HG03439 (cell line): Measurements from ENCODE around the gene FICD.

ENCODE experiments used
- ATAC-seq: cut with Tn5 transposase; IDR thresholded peaks from one replicate; pipeline ENCODE4 v1.9.1; 2021; ENCODE audit warnings: mild to moderate bottlenecking, moderate library complexity; ENCODE audit not compliant: unreplicated experiment

The FICD gene

DNA sequence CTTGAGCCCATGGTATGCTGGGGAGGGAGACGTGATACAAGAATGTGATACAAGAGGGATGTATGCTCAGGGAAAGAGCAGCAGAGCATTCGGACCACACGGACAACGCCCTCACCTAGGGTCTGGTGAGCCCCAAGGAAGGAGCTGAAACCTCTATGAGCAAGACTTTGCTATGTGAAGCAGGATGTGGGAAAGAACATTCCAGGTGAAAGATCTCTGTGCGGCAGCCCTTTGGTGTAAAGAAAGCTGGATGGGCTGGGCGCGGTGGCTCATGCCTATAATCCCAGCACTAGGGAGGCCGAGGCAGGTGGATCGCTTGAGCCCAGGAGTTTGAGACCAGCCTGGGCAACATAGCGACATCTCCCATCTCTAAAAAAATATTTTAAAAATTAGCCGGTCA lies 16.9 kb upstream of the FICD start:
- no peak for ATAC-seq

DNA sequence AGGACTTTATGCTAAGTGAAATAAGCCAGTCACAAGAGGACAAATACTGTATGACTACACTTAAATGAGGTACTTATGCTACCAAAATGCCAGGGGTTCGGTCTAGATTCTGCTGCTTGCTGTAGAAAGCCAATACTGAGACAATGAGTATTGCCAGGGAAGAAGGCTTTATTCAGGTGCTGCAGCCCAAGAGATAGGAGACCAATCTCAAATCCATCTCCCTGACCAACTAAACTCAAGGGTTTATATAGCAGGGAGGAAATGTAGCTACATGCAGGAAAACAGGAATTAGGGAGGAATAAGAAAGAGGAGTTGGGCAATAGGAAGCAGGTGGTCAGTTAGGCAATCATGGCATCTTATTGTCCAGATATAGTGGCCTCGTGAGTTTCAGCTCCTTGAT lies 12.2 kb upstream of the FICD start:
- ATAC-seq: no peak

DNA sequence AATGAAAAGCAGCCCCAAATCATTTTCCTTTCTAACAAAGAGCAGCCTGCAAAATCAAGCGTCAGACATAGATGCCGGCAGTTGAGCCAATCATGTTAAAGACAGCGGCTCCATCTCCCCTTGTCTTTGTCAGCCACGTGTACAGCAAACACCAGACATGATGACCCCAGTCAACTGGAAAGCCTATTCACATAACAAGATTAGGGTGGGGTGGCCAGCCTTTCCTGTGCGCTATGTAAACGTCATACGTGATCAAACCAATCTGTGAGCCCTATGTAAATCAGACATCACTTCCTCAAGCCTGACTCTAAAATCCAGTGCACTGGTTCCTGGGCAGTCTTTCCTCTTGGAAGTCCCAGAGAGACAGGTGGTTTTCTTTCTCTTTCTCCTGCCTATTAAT lies 9.9 kb upstream of the FICD start:
- no peak for ATAC-seq

DNA sequence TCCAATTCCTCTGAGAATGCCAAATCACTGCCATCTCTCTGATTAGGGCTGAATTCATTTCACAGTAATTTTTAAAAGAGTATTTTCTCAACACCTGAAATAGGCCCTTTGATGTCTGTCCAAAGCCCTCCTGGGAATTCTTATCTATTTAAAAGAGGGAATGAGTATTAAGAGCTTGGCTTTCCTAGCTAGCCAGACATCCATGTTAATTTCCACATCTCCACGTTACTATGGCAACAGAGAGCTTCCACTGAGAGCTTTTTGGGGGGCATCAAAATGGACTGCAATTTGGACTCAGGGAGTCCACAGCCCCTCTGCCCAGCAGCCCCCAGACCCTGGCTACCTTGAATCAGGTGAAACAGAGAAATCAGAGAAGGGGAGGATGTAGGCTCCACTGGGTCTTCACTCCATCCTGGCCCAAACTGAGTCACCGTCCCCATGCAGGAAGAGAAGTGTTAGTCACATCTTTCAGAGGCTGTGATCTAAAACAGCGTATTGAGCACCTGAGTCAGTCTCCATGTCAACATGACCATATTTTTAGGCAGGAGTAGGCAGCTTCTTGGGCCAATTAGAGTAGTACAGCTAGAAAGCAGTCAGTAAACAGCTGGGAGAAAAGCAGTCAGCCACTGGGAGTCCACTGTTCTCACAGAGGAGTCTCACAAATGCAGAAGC lies 7.0 kb upstream of the FICD start:
- ATAC-seq: no peak

DNA sequence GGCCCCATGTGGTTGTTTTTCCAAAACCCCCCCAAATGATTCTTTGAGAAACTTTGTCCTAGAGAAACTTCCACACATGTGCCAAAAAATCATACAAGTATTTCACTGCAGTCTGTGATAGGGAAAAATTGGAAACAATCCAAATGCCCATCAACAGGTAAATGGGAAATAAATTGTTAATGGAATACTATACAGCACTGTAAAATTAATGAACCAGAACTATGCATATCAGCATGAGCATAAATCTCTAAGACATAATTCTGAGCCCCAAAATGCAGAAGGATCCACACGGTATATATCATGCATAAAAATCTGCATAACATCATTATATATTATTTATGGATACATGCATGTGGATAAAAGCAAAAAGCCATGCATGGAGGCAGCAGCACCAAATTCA lies 5.3 kb upstream of the FICD start:
- ATAC-seq: no peak

DNA sequence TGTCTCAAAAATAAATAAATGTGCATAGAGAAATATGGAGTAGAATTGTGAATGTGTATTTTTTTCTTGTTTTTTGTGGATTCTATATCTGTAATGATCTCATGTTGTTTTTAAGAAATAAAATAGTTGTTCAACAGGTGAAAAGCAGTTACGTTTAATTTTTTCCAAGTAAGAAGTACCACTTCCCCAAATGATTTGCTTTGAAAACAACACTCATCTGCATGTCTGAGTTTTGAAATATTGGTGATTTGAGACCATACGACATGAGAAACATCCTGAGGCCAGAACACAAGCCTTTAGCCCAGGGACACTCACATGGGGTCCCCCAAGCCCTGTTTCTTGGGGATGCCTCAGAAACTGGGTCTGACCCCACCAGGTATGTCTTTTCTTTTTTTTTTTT lies 4.2 kb upstream of the FICD start:
- ATAC-seq: no peak

DNA sequence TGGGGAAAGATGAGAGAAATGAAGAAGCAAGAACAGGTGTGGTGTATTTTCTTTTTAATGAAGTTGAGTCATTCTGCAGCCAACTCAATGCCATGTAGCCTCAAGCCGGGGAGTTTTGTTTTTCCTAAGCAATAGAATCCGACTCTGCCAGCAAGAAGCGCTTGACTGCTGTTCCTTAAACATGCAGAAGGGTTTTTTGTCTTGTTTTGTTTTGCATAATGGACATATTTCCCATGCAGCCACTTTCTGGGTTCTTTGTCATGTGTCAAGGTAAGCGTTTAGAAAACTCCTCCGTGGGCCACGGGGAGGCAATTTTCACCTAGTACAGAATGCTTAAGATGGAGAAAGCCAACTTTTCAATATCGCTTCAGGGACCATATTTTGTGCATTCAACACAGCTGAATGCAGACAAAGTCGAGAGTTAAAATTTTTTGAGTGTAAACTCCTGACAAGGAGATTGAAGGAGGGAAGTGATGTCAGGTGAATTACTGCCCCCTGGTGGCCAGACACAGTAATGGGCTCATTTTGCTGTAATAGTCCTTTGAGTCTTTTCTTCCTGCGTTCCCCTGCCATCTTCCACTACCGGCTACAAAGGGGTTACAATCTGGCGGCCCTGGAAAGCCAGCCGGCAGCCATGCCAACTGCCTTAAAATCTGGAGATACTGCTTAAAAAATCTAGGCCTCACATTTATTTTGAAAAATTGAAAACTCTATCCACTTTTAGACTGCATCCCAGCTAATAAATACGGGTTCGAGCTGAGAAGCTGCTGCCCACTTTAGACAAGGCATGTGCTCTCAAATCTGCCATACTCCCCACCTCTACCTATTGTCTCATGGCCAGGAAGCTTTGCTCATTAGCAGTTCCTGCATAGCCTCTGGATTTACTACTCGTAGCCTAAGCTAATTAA lies 3.2 kb upstream of the FICD start:
- ATAC-seq: no peak

DNA sequence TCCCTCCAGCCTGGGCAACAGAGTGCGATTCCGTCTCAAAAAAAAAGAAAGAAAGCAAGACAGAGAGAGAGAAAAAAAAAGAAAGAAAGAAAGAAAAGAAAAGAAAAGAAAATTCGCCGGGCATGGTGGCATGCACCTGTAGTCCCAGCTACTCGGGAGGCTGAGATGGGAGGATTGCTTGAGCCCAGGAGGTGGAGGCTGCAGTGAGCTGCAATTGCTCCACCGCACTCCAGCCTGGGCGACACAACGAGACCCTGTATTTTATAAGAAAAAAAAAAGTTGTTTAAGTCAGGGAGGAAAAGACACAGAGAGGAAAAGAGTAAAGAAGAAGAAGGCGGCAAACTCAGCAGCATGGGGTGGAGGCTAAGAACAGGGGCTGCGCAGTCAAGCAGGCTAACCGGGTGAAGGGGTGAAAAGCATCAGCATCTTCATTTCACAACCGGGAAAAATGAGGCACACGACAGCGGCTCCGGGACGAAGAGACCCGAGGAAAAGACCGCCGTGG lies 557 bp upstream of the FICD start:
- no peak for ATAC-seq

DNA sequence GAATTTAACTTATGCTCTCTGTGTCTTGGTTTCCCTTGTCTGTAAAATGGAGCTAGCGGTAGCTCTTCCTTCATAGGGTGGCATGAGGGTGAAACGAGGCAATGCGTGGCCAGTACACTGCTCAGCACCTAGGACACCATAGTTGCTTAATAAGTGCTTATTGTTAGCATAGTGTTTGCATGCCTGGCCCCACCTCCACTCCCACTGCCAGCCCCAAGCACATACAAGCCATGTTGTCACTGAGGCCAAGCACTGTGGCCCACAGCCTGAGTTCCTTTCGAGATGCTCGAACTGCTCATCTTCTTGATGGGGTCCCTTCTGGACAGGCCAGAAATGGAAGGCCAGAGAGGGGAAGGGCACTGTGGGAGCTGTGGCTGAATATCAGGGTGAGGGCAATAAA lies 839 bp downstream of the FICD start:
- no peak for ATAC-seq

DNA sequence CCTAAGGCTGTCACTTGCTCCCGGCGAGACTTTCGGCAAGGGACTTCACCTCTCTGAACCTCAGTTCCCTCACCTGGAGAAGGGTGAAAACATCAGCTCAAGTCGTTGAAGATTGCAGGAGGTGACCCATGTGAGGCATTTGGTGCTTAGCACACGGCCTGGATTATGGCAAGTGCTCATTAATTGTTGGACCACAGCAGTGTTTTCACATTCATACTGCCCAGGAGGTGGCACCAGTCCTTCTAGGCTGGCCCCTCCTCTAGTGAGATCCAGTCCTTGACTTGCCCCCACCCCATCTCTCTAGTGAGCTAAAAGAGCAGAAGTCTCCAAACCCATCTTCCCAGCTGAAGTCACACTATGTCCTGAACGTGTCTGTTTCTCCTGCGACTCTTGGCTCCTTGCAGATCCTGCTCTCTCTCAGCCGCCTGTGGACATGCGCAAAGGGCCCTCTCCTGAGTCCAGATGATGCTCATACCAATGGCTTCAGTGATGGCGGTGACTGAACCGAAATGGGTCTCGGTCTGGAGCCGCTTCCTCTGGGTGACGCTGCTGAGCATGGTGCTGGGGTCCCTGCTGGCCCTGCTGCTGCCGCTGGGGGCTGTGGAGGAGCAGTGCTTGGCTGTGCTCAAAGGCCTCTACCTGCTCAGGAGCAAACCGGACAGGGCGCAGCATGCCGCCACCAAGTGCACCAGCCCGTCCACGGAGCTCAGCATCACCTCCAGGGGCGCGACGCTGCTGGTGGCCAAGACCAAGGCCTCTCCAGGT lies 1.6 kb downstream of the FICD start:
- no peak for ATAC-seq

DNA sequence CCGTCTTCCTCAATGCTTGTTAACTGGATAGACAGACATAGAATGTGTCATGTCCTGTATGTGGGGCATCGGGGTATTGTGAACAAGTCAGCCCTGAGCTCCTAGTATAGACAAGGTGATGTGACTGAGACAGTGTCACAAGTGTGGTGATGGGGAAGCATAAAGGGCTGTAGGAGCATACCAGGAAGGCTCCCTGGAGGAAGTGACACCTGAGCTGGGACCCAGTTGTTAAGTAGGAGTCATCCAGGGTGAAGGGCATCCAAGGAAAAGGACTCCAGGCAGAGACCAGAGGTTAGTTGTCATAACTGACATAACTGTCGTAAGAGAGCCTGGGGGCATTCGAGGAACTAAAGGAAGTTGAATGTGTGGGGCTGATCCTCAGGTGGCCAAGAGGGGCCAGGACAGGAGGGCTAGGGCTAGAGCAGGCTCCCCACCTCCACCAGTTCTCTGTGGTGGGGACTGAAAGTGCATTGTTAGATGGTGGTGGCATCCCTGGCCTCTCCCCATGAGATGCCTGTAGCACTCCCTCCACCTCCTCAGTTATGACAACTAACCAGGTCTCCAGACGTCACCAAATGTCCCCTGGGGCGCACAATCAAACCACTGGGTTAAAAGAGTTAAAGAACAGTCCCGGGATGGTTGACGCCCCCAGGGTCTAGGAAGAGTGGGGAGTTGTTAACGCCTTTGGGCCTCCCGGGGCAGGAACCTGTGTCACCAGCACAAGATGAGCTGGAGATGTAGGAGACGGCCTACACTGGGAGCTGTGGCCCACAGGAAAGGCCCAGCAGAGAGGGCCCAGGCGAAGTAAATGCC lies 2.4 kb downstream of the FICD start:
- ATAC-seq: no peak

DNA sequence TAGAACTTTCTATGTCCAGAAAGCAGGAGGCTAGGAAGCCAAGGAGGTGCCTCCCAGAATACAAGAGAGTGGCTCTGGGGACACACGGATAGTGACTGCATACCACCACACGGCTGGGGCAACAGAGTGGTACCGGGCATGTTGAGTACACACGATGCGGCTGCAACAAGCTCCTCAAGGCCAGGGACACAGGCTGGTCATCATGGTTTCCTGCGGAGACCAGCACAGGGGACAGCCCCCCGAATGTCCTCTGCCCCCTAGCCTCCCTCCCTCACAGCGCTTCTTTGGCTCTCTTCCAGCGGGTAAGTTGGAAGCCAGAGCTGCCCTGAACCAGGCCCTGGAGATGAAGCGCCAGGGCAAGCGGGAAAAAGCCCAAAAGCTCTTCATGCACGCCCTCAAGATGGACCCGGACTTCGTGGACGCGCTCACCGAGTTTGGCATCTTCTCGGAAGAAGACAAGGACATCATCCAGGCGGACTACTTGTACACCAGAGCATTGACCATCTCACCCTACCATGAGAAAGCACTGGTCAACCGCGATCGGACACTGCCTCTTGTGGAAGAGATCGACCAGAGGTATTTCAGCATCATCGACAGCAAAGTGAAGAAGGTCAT lies 3.1 kb downstream of the FICD start:
- no peak for ATAC-seq

DNA sequence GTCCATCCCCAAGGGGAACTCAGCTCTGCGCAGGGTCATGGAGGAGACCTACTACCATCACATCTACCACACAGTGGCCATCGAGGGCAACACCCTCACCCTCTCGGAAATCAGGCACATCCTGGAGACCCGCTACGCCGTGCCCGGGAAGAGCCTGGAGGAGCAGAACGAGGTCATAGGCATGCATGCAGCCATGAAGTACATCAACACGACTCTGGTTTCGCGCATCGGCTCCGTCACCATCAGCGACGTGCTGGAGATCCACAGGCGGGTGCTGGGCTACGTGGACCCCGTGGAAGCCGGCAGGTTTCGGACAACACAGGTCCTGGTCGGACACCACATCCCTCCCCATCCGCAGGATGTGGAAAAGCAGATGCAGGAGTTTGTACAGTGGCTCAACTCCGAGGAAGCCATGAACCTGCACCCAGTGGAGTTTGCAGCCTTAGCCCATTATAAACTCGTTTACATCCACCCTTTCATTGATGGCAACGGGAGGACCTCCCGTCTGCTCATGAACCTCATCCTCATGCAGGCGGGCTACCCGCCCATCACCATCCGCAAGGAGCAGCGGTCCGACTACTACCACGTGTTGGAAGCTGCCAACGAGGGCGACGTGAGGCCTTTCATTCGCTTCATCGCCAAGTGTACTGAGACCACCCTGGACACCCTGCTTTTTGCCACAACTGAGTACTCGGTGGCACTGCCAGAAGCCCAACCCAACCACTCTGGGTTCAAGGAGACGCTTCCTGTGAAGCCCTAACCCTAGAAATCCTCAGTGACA lies 3.8 kb downstream of the FICD start:
- ATAC-seq: no peak

DNA sequence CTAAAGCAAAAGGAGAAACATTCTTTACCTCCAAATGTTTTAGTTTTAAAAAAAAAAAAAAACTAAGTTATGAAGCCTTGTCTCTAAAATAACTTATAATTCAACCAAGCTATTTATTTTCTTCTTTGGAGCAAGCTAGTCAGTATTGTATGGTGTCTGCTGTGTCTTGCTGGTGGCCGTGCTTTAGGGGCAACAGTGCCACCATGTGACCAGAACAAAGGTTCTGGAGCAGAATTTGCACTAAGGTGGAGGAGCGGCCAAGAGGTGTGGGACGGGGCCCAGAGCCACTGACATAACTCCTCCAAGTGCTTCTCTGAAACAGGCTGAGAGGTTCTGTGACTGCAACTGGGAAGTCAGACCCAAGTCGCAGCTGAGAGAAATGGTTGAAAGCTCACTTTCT lies 4.5 kb downstream of the FICD start:
- ATAC-seq: no peak

DNA sequence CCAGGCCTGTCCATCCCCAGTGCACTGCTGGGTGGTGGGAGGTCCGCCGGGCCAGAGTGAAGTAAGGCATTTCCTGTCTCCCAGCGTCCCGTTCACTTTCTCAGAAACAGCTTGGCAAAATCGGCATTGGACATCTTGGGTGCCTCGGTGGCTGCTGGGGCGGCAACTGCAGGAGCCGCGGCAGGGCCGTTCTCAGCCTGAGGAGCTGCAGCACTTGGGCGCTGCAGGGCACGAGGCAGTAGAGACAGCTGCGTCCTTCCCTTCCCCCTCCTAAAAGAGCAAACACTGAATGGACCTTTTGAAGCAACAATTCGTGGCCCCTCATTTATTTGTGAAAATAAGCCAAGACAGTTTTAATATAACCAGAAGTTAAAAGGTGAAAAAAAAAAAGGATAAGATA lies 8.3 kb downstream of the FICD start:
- ATAC-seq: no peak

DNA sequence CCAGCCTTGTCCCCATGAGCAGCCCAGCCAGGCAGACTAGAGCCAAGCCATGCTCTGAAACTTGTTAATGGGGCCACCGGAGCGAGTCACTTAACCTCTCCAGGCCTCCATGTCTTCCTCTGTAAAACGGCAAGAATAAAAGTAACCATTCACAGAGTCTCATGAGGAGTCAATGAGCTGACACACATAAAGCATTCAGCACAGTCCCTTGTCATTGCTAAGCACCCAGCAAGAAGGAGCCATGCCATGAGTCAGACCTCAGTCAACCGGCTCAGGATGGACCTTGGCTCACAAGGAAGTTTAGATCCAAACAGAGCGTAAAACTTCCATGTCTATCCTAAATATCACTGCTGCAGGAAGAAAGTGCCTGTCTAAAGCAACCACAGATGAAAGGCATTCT lies 10.6 kb downstream of the FICD start:
- ATAC-seq: no peak

DNA sequence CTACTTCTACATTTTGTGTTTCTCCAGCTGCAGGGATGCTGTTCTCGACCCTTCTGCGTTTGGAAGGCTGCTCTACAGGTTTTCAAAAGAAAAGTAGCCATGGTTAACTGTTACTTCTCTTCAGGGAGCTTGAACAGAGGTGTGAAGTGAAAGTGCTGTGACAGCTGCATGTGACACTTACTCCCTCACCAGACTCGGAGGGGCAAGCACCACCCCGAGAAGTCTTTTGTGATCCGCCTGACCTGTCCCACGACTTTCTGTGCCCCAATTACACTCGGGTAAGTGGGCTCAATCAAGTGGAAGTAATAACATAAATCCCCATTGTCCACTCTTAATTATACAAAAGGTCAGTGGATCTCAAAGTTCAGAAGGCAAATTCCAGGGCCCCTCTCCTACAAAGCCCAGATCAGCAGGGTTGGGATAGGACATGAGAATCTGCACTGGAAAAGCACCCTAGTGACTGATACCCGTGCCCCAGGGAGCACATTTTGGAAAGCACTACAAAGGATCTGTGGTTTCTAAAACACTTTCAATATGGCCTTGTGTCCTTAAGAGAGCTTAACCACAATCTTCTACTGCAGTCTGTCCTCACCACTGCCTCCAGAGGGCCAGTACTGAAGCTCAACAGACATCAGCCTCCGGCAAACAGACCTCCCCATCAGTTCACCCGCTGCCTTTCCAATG lies 11.5 kb downstream of the FICD start:
- no peak for ATAC-seq

DNA sequence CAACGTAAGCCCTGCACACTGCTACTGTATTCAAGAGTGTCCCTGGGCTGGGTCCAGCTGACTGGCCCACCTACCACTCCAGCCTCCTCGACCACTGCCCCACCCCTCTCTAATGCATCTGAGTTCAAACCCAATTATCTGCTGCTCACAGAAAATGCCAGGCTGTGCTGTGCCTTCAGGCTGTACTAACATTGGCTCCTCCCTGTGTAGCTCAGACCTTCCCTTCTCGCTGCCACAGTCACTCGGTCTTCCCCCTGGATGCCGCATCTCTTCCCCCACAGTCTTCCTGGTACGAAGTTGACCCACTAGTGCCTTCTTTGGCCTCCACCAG lies 12.1 kb downstream of the FICD start:
- no peak for ATAC-seq

DNA sequence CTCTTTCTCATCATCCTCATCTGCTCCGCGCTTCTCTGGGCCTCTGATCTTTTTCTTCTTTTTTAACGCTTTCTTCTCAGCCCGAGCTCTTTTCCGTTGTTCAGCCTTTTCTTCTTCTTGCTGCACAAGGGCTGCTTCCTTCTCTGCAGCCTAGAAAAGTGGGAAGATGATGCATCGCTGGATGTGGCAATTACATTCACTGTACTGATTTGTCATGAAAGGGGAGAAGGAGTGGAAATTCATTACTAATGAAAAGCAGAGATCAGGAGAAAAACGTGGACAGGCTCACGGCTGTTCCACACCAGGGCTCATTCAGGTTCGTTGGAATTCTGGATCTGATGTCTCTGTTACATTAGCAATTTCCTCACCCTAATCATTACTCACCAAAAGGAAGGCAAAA lies 15.1 kb downstream of the FICD start:
- no peak for ATAC-seq
